ENCODE measurements around the gene UROC1.
"Not testable (repeated sequence)": the region's sequence is repeated elsewhere in the genome, so short reads cannot be mapped to it uniquely, and the experiment has no call there.

The UROC1 gene

GRCh38 chr3:126547721-126548120 is 30.1 kb upstream of the UROC1 start:
- DNase-seq (ENCODE audit: low read depth in 2 of 2), result no peak

DNA sequence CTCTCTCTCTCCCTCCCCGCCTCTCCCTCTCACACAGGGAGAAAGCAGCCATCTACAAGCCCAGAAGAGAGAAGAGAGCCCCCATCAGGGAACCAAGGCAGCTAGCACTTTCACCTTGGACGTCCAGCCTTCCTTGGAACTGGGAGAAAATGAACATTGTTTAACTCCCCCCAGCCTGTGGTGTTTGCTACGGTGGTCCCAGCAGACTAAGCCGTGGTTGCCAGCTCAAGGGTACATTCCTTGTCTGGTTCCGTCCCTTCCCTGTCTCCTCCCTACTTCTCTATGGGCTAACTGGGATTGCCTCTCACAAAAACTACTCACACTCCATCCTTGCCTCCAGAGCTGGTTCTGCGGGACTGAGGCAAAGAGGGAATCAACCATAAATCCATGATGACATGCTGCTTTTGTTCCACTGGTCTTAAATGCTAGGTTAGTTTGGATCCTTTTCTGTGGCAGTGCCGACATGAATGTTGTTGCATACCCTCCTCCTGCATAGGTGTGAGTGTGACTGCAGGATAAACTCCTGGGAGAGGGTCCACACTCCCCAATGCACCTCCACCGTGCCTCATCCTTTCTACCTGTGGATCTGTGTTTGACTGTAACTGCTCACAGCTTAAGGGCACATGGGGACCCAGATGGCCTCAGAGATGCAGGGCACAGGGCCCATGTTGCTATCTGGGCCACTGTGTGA is 29.1 kb upstream of the UROC1 start:
- no peak for DNase-seq (ENCODE audit: low read depth in 2 of 2)

DNA sequence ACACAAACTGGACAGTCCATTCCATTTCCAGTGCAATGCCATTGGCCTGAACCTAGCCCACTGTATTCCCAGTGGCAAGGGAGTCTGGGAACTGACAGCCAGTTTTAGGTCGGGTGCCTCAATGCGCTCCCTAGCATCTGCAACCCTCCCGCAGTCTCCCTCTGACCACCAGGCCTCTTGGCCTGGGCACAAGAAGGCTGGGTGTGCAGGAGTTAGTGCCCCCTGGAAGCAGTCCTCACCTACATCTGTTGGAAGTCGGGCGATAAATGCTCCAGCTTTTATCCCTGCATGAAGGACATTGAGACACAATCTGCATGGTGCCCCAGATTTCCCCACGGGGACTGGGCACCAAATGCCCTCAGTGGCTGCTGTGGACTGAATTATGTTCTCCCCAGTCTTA is 28.4 kb upstream of the UROC1 start:
- no peak for DNase-seq (ENCODE audit: low read depth in 2 of 2)

DNA sequence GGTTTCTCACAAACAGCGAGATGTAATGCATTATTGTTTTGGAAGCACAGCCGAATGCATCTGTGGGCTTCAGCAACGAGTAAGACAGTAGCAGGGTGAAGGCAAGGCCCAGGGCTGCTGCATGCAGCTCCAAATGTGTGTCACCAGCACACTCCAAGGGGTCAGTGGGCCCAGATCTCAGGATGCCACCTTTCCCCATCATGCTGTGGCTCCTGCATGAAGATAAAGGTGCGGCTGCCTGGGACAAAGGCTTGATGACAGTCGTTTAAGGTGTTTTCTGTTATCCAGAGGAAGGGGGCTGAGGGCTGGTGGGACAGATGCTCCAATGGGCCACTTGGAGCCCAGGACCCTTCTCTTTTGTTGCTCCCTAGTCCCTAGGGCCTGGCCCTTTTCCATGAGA is 28.0 kb upstream of the UROC1 start:
- DNase-seq (ENCODE audit: low read depth in 2 of 2), result no peak

DNA sequence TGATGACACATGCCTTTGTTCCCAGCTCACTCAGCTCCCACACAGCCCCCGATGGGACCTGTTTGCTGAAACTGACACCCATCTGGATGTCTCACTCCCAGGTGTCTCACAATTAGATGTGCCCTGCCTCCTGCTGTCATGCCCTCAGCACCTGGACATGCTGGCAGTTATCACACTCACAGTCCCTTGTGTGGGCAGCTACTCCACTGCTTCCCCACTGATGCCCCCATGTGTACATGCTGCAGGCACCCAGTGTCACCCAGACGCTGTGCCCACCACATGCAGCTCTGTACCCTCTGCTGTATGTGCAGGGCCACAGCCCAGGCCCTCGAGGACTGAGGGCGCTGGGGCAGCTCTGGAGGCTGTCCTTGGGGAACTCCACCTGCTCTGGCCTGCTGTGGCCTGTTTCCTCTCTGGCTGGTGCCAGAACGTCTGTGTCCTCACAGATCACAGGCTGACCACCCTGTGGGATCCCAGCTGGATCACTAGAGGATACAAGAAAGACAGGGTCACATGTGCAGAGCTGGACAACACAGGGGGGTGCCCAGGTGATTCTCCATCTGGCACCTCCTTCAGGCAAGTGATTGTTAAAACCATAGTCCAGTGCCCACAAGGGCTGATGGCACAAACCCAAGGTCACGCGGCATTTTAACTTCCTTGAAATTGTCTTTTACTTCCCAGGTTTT is 27.2 kb upstream of the UROC1 start:
- DNase-seq (ENCODE audit: low read depth in 2 of 2), result no peak

- no peak for DNase-seq (ENCODE audit: low read depth in 2 of 2)
Measured at GRCh38 chr3:126543457-126544061, 26.0 kb upstream of the UROC1 start.

DNA sequence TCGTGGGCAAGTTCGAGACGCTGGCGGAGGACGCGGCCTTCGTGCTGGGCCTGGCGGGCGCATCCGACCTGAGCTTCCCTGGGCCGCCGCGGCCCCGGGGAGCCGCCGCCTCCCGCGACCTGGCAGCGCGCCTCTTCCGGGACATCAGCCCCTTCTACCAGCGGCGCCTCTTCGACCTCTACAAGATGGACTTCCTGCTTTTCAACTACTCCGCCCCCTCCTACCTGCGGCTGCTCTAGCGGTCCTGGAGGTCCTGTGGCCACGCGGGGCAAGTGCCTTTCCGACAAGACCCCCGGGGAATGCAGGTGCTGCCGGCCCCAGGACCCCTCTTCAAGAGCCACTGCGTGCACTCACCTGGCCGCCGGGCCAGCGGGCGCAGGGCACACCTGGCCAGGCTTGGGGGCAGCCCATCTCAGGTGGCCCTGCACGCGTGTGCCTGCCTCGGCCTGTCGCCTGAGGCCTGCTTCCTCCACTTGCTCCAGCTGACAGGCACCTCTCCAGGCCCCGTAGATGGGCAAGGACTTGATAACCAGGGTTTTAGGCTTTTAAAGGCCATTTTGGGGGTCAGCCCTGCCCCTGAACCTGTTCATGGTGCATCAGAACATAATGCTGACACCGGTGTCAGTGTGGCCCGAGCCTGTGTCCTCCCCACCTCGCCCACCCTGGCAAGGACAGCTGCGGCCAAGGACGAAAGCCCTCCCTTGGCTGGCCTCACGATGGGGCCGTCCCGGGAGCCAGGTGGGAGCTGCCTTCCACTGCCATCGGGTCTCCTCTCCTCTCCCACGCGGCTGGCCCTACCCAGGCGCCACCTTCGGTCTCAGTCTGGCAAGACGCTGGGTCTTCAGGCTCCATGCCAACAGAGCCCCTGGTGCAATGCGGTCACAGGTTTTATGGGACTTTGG is 25.0 kb upstream of the UROC1 start:
- no peak for DNase-seq (ENCODE audit: low read depth in 2 of 2)

- DNase-seq (ENCODE audit: low read depth in 2 of 2), result no peak
Measured at GRCh38 chr3:126541628-126542339, 24.2 kb upstream of the UROC1 start.

- no peak for DNase-seq (ENCODE audit: low read depth in 2 of 2)
Measured at GRCh38 chr3:126540951-126541627, 23.5 kb upstream of the UROC1 start.

DNA sequence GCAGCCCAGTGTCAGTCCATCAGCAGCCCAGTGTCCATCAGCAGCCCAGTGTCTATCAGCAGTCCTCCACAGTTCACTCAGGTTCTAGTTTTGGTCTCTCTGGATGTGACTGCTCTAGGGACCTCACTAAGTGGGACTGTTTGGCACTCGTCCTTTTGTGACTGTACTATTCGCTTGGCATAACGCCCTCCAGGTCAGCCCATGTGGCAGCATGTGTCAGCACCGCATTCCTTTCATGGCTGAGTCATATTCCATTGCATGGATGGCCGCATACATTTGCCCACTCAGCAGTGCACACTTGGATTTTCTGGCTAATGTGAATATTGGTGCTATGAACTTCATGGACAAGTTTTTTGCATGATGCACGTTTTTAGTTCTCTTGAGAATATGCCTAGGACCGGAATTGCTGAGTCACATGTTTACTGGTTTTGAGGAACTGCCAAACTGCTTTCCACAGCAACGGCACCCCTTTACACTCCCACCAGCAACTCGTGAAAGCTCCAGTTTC is 22.8 kb upstream of the UROC1 start:
- no peak for DNase-seq (ENCODE audit: low read depth in 2 of 2)

GRCh38 chr3:126539558-126540250 is 22.1 kb upstream of the UROC1 start:
- no peak for DNase-seq (ENCODE audit: low read depth in 2 of 2)

DNA sequence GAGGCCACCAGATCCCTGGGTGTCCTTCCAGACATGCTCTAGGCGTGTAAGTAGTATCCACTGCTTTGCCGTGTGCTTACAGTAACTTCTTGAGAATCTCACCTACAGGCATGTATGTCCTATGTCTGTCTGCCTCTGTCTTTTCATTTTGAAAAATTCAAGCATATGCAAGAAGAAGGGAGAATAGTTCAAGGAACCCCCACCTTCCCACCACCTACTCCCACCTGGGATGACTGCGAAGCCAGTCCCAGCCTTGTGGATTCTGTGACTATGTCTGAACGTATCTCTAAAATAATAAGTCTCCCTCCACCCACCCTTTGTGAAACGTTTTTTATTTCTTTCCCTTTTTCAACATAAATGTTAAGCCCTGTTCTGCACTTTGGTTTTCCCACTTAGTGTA is 21.4 kb upstream of the UROC1 start:
- DNase-seq (ENCODE audit: low read depth in 2 of 2), result no peak

GRCh38 chr3:126538316-126538715 is 20.7 kb upstream of the UROC1 start:
- no peak for DNase-seq (ENCODE audit: low read depth in 2 of 2)

DNA sequence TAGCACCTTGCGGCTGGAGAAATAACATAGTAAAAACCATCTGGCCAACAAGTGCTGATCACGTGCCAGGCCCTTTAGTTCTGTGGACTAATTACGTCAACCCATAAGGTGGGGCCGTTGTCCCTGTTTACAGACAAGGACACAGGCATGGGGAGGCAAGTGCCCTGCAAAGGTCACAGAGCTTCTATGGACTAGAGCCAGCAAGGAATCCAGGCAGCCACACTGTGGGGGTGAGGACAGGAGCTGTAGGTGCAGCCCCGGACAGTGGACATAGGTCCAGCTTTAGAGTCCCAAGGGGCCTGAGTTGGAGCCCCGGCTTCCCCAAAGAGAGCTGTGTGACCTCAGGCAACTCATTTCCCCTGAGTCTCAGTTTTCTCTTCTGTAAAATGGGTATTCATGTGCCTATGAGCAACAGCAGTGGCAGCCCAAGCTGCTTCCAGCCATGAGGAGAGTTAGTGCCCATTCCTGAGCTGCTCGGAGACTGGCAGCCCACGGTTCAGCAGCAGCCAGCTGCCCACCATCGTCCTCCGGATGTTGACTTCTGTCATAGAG is 20.2 kb upstream of the UROC1 start:
- no peak for DNase-seq (ENCODE audit: low read depth in 2 of 2)

DNA sequence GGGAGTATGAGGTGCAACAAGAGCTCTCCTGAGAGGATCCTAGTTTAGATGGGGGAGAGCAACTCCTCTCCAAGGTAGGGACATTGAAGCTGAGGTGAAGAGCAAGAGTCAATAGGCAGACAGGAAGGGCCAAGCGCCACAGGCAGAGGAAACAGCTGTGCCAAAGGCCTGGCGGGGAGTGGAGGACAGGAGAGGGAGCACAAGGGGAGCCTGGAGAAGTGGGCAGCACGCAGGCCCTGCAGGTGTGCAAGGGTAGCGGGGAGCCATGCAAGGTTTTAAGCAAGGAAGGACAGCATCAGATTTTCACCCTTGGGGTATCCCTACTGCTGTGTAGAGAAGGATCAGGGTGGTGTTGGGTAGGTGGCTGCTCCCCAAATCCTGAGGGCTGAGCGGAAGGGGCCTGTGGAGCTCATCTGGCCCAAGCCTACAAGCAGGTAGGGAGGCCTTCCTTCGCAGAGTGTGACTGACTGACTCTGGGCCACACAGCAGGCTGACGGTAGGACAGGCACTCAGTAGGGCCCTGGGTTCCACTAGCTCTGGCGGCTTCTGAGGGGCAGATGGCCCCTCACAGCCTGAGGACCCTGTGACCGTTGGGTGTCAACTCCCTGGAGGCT is 19.6 kb upstream of the UROC1 start:
- no peak for DNase-seq (ENCODE audit: low read depth in 2 of 2)

GRCh38 chr3:126536126-126536525 is 18.6 kb upstream of the UROC1 start:
- no peak for DNase-seq (ENCODE audit: low read depth in 2 of 2)

- DNase-seq (ENCODE audit: low read depth in 2 of 2), result no peak
Measured at GRCh38 chr3:126535636-126536035, 18.1 kb upstream of the UROC1 start.

DNA sequence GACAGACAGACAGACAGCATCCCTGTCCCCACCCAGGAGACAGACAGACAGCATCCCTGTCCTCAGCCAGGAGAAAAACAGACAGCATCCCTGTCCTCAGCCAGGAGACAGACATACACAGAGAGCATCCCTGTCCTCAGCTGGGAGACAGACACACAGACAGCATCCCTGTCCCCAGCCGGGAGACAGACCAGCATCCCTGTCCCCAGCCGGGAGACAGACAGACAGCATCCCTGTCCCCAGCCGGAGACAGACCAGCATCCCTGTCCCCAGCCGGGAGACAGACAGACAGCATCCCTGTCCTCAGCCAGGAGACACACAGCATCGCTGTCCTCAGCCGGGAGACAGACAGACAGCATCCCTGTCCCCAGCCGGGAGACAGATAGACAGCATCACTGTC is 17.1 kb upstream of the UROC1 start:
- not testable (repeated sequence) for DNase-seq (ENCODE audit: low read depth in 2 of 2)

DNA sequence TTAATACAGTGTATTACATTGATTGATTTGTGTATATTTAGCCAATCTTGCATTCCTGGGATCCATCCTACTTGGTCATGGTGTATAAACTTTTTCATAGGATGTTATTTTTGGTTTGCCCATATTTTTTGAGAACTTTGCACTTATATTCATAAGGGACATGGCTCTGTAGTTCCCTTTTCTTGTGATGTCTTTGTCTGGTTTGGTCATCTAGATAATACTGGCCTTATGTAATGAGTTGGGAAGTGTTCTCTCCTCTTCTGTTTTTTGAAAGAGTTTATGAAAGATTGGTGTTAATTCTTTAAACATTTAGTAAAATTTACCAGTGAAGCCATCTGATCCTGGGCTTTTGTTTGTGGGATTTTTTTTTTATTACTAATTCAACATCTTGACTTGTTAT is 15.9 kb upstream of the UROC1 start:
- DNase-seq (ENCODE audit: low read depth in 2 of 2), result no peak

DNA sequence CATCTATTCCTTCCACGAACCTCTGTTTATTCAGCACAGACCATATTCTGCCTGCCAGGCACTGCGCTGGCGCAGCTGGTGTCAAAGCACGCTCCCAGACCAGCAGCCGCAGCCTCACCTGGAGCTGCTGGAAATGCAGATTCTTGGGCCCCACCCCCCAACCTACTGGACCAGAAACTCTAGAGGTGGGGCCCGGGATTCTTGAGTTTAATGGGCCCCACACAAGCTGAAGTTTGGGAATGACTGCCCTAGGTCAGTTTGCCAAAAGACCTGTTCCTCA is 13.4 kb upstream of the UROC1 start:
- DNase-seq (ENCODE audit: low read depth in 2 of 2), result no peak
